ENCODE measurements around the gene HS3ST5.

HS3ST5 gene

DNA sequence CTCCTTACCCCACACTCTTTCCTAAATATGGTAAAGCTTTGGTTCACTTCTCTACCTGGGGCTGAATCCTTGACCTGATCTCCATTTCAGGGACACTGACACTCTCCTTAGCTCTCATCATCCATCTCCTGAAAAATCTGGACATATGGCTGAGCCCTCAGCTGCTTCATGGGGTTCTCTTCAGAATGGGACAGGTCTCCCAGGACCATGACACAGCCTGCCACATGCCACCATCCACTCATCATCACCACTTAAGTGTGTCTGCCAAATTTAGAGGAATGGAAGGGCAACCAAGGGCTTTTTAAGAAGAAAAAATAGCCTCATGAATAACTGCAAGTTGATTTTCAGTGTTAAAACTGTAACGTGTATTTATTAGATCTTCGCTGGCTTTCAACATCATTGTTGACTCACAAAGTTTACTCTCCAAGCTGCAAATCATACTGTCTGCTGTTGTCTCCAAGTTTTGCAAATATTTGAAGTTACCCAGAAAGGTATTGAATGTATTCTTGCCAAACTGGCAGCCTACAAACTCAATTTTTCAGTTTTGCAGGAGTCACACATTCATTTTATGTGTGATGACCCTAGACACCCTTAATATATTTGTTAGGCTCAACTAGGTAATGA lies 41.1 kb downstream of the HS3ST5 start:
- DNase-seq (ENCODE audit: low spot score in 2 of 2) = no peak

DNA sequence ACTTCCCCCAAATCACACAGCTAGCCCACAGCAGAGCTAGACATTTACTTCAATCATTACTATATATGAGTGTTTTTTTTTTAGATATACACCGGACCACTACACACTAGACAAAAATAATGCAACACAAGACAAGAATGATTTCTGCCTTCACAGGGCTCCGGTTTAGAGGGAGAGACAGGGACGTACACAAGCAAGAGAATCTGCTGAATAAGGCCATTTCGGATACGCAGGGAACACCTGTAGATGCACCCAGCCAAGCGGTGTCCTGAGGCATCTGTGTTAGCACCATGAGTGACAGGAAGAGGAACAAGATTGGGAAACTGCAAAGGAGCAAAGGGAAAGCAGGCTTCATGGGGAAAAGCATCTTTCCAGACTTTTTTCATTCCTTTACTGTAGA lies 45.7 kb downstream of the HS3ST5 start:
- no peak for ATAC-seq
- Mint-ChIP-seq H3K4me3 (no peak overlapping the region), H3K4me1 (no peaks in the 10 kb centered on the region), H3K36me3 (no peaks in the 10 kb centered on the region), H3K9me3 (peaks cover 8% of the 10 kb centered on the region), H3K27ac (no peak overlapping the region)
- no peak for DNase-seq (ENCODE audit: low spot score in 2 of 2)

More for the DNA sequence above, 41.1 kb downstream of the HS3ST5 start:
- no peaks in the 10 kb centered on the region for H3K4me1 Mint-ChIP-seq
- no peak for ATAC-seq
- H3K9me3 Mint-ChIP-seq = peaks cover 4% of the 10 kb centered on the region
- no peaks in the 10 kb centered on the region for H3K36me3 Mint-ChIP-seq
- no peak overlapping the region for H3K4me3 Mint-ChIP-seq
- H3K27ac Mint-ChIP-seq = no peak overlapping the region

DNA sequence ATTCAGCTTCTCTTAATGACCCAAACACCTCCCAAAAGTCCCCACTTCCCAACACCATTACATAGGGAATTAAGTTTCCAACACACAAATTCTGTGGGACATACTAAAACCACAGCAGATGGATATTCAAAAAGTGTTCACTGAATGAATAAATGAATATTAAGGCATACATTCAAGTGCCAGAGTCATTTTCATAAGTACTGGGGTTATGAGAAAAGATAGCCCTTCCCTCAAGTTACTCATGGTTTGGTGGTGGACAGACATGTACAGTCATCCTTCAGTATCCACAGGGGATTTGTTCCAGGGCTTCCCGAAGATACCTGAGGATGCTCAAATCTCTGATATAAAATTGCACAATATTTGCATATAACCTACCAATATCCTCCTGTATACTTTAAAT lies 50.4 kb downstream of the HS3ST5 start:
- DNase-seq (ENCODE audit: low spot score in 2 of 2) = no peak
- peaks cover 8% of the 10 kb centered on the region for H3K9me3 Mint-ChIP-seq
- no peaks in the 10 kb centered on the region for H3K4me1 Mint-ChIP-seq
- ATAC-seq = no peak
- H3K36me3 Mint-ChIP-seq = no peaks in the 10 kb centered on the region
- H3K27ac Mint-ChIP-seq = no peak overlapping the region
- H3K4me3 Mint-ChIP-seq = no peak overlapping the region

DNA sequence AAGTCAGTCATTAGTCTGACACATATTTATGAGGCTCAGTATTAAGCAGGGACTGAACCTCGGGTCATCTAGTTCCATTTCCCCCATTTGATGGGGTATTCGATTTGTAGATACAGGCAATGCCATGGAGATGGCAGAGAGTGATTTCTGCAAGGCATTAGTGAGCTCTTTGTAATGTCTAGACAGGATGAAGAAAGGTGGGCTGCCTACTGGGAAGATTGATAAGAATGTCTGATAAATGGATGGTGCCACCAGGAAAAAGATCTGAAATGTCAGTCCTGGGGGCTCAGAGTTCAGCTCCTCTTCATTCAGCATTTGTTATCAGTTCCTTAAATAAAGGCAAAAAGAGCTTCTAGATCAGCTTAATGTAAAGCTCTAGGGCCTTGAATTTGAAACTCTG lies 51.4 kb downstream of the HS3ST5 start:
- Mint-ChIP-seq H3K4me1 (no peaks in the 10 kb centered on the region), H3K4me3 (no peak overlapping the region), H3K36me3 (no peaks in the 10 kb centered on the region), H3K9me3 (peaks cover 8% of the 10 kb centered on the region), H3K27ac (no peak overlapping the region)
- DNase-seq (ENCODE audit: low spot score in 2 of 2) = no peak
- ATAC-seq = no peak

DNA sequence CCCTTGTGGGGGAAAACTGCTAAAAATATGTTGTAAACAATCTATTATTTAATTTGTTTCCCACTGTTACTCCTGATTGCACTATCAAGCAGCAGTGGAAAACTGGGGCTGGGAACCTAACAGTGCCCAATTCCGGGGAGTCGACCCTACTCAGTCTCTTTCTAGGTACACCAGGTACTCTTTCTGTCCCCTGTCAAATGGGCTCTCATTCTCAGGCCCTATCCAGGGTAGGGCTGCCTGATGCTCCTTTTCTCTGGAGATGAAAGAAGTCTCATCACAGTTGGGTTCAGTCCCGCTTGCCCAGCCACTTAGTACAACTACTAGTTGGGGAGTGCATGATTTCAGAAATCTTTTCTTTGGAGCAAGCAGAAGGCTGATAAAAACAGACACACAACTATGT lies 52.0 kb downstream of the HS3ST5 start:
- H3K4me3 Mint-ChIP-seq = no peak overlapping the region
- no peak for DNase-seq (ENCODE audit: low spot score in 2 of 2)
- H3K4me1 Mint-ChIP-seq = no peaks in the 10 kb centered on the region
- no peak for ATAC-seq
- no peaks in the 10 kb centered on the region for H3K36me3 Mint-ChIP-seq
- no peak overlapping the region for H3K27ac Mint-ChIP-seq
- peaks cover 8% of the 10 kb centered on the region for H3K9me3 Mint-ChIP-seq

- no peak for ATAC-seq
Measured at GRCh38 chr6:114288701-114289495, 53.9 kb downstream of the HS3ST5 start.

DNA sequence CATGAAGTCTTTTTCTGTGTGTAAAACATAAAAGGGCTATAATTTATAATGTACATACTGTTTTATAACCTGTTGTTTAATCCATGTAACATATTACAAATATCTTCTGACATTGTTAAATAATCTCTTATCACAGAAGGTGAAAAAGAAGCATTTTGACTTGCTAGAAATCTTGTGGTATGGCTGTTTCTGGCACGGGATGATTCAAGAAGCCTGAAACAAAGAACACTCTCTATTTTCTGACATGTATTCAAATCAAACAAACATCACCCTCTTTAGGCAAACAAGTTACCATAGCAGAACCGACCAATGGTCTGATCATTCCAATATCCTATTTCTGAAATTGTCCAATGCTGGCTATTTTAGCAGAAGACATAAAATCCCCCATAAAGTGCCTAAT lies 55.4 kb downstream of the HS3ST5 start:
- no peaks in the 10 kb centered on the region for H3K36me3 Mint-ChIP-seq
- no peaks in the 10 kb centered on the region for H3K4me1 Mint-ChIP-seq
- ATAC-seq = no peak
- no peak overlapping the region for H3K27ac Mint-ChIP-seq
- no peak overlapping the region for H3K4me3 Mint-ChIP-seq
- peaks cover 4% of the 10 kb centered on the region for H3K9me3 Mint-ChIP-seq
- DNase-seq (ENCODE audit: low spot score in 2 of 2) = no peak

More at GRCh38 chr6:114288701-114289495, 53.9 kb downstream of the HS3ST5 start:
- peaks cover 8% of the 10 kb centered on the region for H3K9me3 Mint-ChIP-seq
- no peak for DNase-seq (ENCODE audit: low spot score in 2 of 2)
- no peaks in the 10 kb centered on the region for H3K4me1 Mint-ChIP-seq
- H3K36me3 Mint-ChIP-seq = no peaks in the 10 kb centered on the region
- no peak overlapping the region for H3K27ac Mint-ChIP-seq
- H3K4me3 Mint-ChIP-seq = no peak overlapping the region

- ATAC-seq = no peak
- Mint-ChIP-seq H3K9me3 (peaks cover 2% of the 10 kb centered on the region), H3K4me3 (no peak overlapping the region), H3K4me1 (no peaks in the 10 kb centered on the region), H3K27ac (no peak overlapping the region), H3K36me3 (no peaks in the 10 kb centered on the region)
- DNase-seq (ENCODE audit: low spot score in 2 of 2) = no peak
Measured at GRCh38 chr6:114286211-114286610, 56.6 kb downstream of the HS3ST5 start.

GRCh38 chr6:114284281-114284680 lies 58.5 kb downstream of the HS3ST5 start:
- Mint-ChIP-seq H3K4me1 (no peaks in the 10 kb centered on the region), H3K9me3 (peaks cover 6% of the 10 kb centered on the region), H3K36me3 (no peaks in the 10 kb centered on the region), H3K27ac (no peak overlapping the region), H3K4me3 (no peak overlapping the region)
- DNase-seq (ENCODE audit: low spot score in 2 of 2) (no peak), ATAC-seq (no peak)

DNA sequence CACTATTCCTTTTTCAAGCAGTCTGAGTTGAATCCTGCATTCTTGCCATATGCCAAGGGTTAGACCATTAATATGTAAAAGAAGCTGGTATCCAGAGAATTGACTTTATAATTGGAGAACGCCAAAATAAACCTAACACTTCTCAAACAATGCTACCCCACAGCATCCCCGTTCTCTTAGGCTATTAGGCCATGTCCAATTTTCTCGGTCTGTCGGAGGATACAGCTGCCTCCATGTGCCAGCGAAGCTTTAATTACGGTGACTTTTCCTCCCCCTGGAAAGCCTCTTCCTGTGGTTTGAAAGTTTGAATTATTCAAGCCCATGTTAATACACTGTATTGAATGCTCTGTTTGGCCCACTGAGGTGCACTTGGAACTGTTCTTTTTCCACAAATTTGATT lies 60.5 kb downstream of the HS3ST5 start:
- Mint-ChIP-seq H3K27ac (no peak overlapping the region), H3K9me3 (peaks cover 6% of the 10 kb centered on the region), H3K4me3 (no peak overlapping the region), H3K36me3 (no peaks in the 10 kb centered on the region), H3K4me1 (no peaks in the 10 kb centered on the region)
- ATAC-seq (no peak), DNase-seq (ENCODE audit: low spot score in 2 of 2) (no peak)

DNA sequence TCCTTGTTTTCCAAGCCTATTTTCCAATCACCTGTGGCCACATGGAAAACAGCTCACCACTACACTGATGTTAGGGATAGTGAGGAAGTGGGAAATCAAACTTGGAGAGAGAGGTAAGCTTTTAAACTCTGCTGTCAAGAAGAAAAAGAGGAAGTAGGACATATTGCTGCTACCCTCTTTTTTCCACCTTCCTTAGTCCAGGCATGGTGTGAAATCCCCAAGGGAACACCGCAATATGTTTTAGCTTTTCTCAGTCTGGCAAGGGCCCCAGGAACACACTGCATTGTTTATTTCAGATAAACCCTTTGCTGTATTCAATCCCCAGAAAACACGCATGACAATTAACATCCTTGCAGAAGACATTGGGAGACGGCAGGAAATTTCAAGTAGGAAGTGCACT lies 61.3 kb downstream of the HS3ST5 start:
- no peak overlapping the region for H3K4me3 Mint-ChIP-seq
- no peak for ATAC-seq

DNA sequence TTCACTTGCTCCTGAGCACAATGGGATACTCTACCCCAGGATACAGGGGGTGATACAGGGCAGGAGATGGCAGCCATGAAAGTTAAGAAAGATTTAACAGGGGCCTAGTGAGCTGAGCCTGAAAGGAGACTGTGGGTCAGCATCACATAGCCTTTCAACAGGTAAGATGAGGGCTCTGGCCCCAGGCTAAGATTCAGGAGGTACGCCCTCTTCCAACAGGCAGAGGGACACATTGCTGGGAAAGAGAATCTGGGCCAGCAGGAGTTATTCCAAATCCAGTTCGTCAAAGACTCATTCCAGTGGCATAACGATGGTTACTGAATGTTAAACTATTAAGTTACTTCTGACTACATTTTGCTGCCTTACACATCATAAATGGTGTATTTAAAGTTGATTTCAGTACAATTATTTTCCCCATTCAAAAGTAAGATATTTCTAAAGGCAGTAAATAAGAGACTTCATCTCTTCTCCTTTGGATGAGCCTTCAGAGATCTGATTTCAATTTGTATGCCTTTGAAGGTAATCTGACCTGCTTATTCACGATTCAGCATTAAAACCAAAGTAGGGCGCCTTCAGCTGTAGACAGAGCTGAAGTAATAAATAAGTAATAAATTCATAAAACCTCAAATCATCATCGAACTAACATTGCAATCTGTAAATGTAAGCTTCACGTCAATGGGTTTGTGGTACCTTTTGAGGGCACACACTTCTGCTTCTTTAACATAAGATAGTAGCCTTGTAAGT lies 62.4 kb downstream of the HS3ST5 start:
- ATAC-seq = no peak
- Mint-ChIP-seq H3K4me3 (no peak overlapping the region), H3K27ac (no peak overlapping the region), H3K9me3 (peaks cover 6% of the 10 kb centered on the region), H3K36me3 (no peaks in the 10 kb centered on the region), H3K4me1 (no peaks in the 10 kb centered on the region)
- DNase-seq (ENCODE audit: low spot score in 2 of 2) = no peak

More for the DNA sequence above, 61.3 kb downstream of the HS3ST5 start:
- H3K27ac Mint-ChIP-seq = no peak overlapping the region
- peaks cover 6% of the 10 kb centered on the region for H3K9me3 Mint-ChIP-seq
- no peaks in the 10 kb centered on the region for H3K4me1 Mint-ChIP-seq
- H3K36me3 Mint-ChIP-seq = no peaks in the 10 kb centered on the region
- no peak for DNase-seq (ENCODE audit: low spot score in 2 of 2)

DNA sequence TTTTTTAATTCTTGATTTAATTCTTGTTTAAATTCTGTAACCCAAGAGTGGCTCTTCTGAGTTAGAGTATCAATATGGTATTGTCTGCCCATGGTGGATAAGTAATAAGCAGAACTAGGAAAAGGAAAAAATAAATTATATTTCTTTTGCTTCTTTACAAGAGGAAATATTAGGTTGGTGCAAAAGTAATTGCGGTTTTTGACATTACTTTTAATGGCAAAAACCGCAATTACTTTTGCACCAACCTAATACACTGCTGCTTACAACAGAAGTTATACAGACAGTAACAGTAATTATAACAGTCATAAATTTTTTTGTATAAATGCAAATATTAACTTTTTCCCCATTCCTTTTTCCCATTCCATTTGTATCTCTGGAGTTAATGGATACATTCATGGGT lies 65.6 kb downstream of the HS3ST5 start:
- Mint-ChIP-seq H3K9me3 (peaks cover 6% of the 10 kb centered on the region), H3K27ac (no peak overlapping the region), H3K4me1 (no peaks in the 10 kb centered on the region), H3K4me3 (no peak overlapping the region), H3K36me3 (no peaks in the 10 kb centered on the region)
- ATAC-seq (no peak), DNase-seq (ENCODE audit: low spot score in 2 of 2) (no peak)

- DNase-seq (ENCODE audit: low spot score in 2 of 2) (no peak), ATAC-seq (no peak)
- Mint-ChIP-seq H3K27ac (no peak overlapping the region), H3K4me1 (no peaks in the 10 kb centered on the region), H3K9me3 (peaks cover 6% of the 10 kb centered on the region), H3K36me3 (no peaks in the 10 kb centered on the region), H3K4me3 (no peak overlapping the region)
Measured at GRCh38 chr6:114276783-114277182, 66.0 kb downstream of the HS3ST5 start.

GRCh38 chr6:114274836-114275235 lies 68.0 kb downstream of the HS3ST5 start:
- no peak for ATAC-seq
- Mint-ChIP-seq H3K4me1 (no peaks in the 10 kb centered on the region), H3K27ac (no peak overlapping the region), H3K4me3 (no peak overlapping the region), H3K9me3 (peaks cover 5% of the 10 kb centered on the region), H3K36me3 (no peaks in the 10 kb centered on the region)
- no peak for DNase-seq (ENCODE audit: low spot score in 2 of 2)

DNA sequence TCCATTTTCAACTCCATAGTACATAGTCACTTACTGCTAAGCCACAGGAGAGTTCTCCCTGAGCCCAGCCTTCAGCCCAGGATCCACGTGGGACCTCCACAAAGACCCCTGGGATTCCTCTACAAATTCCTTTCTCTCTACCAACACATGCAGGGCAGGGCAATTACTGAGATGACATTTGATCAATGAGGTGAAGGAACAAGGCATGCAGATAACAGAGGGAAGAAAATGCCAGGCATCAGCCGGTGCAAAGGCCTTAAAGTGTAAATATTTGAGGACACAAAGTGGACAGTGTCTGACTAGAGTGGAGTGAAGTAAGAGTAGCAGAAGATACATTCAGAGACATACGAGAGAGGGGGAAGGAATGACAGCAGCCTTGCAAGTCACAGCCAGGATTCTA lies 70.2 kb downstream of the HS3ST5 start:
- H3K9me3 Mint-ChIP-seq = no peaks in the 10 kb centered on the region
- ATAC-seq (no peak), DNase-seq (ENCODE audit: low spot score in 2 of 2) (no peak)
- H3K4me1 Mint-ChIP-seq = no peaks in the 10 kb centered on the region
- H3K36me3 Mint-ChIP-seq = no peaks in the 10 kb centered on the region
- H3K27ac Mint-ChIP-seq = no peak overlapping the region
- no peak overlapping the region for H3K4me3 Mint-ChIP-seq

Data from stimulated activated effector memory CD8-positive, alpha-beta T cell treated with anti-CD3 and anti-CD28 coated beads, Interleukin-12 subunit alpha, Interleukin-12 subunit beta, amount 100 ng/mL, for 72 hours (primary cell).